IPS-NIHi7 (cell line): ENCODE data around the gene HTN3.
A peak's percentile ranks its signal among the peaks of the same experiment; 100 is the strongest.
"Not testable (repeated sequence)": the region's sequence is repeated elsewhere in the genome, so short reads cannot be mapped to it uniquely, and the experiment has no call there.

Experiments used
- DNase-seq: peaks from one replicate; pipeline ENCODE4 v3.0.0; 2012; ENCODE audit warnings: mixed read lengths; ENCODE audit errors: extremely low spot score

The HTN3 gene

GRCh38 chr4:70028159-70028558 is at the start of gene HTN3:
Gene HTN3 (plus strand): TSS chr4:70028459. CDS start chr4:70030741, 2,282 bp downstream.
- not testable (repeated sequence) for DNase-seq

- DNase-seq: peak; percentile 14
Measured at GRCh38 chr4:69984030-69984443, 44.2 kb upstream of the HTN3 start.

- DNase-seq: no peak
Measured at GRCh38 chr4:69986663-69987062, 41.6 kb upstream of the HTN3 start.

GRCh38 chr4:69991016-69991415 is 37.2 kb upstream of the HTN3 start:
- DNase-seq: no peak

- no peak for DNase-seq
Measured at GRCh38 chr4:69994782-69995181, 33.5 kb upstream of the HTN3 start.

- DNase-seq: no peak
Measured at GRCh38 chr4:69995526-69996016, 32.7 kb upstream of the HTN3 start, which contains the start of gene STATH. Gene STATH (plus strand): TSS chr4:69995966. CDS start chr4:69998438, 2,472 bp downstream.

- DNase-seq: no peak
Measured at GRCh38 chr4:69999420-69999819, 28.8 kb upstream of the HTN3 start.

GRCh38 chr4:70000711-70001110 is 27.5 kb upstream of the HTN3 start:
- DNase-seq: no peak

GRCh38 chr4:70002507-70002906 is 25.8 kb upstream of the HTN3 start:
- no peak for DNase-seq

GRCh38 chr4:70008771-70009170 is 19.5 kb upstream of the HTN3 start:
- peak; percentile 9 for DNase-seq

GRCh38 chr4:70019006-70019405 is 9.3 kb upstream of the HTN3 start:
- not testable (repeated sequence) for DNase-seq

GRCh38 chr4:70023218-70023617 is 5.0 kb upstream of the HTN3 start:
- no peak for DNase-seq

GRCh38 chr4:70027011-70027410 is 1.2 kb upstream of the HTN3 start:
- DNase-seq: no peak

GRCh38 chr4:70037559-70037958 is 9.3 kb downstream of the HTN3 start:
- DNase-seq: not testable (repeated sequence)

- DNase-seq: not testable (repeated sequence)
Measured at GRCh38 chr4:70039928-70040327, 11.7 kb downstream of the HTN3 start.

- no peak for DNase-seq
Measured at GRCh38 chr4:70041652-70042286, 13.5 kb downstream of the HTN3 start.

GRCh38 chr4:70050138-70050537 is 21.9 kb downstream of the HTN3 start, which contains the start of gene HTN1:
Gene HTN1 (plus strand): TSS chr4:70050438. CDS start chr4:70053077, 2,639 bp downstream.
- DNase-seq: not testable (repeated sequence)

- not testable (repeated sequence) for DNase-seq
Measured at GRCh38 chr4:70056534-70056933, 28.3 kb downstream of the HTN3 start.

GRCh38 chr4:70057651-70058050 is 29.4 kb downstream of the HTN3 start:
- DNase-seq: no peak

- no peak for DNase-seq
Measured at GRCh38 chr4:70059149-70059548, 30.9 kb downstream of the HTN3 start.

- no peak for DNase-seq
Measured at GRCh38 chr4:70062000-70062399, 33.7 kb downstream of the HTN3 start.

- no peak for DNase-seq
Measured at GRCh38 chr4:70080205-70080604, 51.9 kb downstream of the HTN3 start.
